Measurements from ENCODE around the gene IRF1.

Gene IRF1

DNA sequence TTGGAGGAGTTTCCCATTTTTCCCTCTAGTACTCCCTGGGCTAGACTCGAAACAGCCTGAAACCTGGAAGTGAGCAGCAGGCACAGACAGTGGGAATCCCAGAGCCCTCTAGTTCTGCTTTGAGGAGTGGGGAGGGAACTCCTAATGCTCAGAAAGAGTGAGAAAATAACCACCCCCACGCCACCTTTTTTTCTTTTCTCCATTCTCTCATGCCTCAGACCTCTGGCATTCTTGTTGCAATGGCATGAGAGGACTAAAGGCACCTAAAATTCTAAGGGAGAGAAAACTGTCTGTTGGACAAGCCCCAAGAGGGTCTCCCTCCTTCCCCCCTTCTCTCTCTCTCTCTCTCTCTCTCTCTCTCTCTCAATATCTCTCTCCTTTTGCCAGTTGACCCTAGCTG, 15.1 kb upstream of the IRF1 start:
- TF ChIP-seq, protein P1, sequence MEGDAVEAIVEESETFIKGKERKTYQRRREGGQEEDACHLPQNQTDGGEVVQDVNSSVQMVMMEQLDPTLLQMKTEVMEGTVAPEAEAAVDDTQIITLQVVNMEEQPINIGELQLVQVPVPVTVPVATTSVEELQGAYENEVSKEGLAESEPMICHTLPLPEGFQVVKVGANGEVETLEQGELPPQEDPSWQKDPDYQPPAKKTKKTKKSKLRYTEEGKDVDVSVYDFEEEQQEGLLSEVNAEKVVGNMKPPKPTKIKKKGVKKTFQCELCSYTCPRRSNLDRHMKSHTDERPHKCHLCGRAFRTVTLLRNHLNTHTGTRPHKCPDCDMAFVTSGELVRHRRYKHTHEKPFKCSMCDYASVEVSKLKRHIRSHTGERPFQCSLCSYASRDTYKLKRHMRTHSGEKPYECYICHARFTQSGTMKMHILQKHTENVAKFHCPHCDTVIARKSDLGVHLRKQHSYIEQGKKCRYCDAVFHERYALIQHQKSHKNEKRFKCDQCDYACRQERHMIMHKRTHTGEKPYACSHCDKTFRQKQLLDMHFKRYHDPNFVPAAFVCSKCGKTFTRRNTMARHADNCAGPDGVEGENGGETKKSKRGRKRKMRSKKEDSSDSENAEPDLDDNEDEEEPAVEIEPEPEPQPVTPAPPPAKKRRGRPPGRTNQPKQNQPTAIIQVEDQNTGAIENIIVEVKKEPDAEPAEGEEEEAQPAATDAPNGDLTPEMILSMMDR (conservative IDR thresholded peaks at IDR 0.05; ENCODE audit: low read depth, low read length): no peak
- H3K4me3 ChIP-seq (ENCODE audit: low read length): no peak overlapping the region
- DNase-seq (ENCODE audit: low read depth): no peak

- no peak overlapping the region for H3K4me3 ChIP-seq (ENCODE audit: low read length)
- TF ChIP-seq, protein P1 (conservative IDR thresholded peaks at IDR 0.05; ENCODE audit: low read depth, low read length): no peak
- no peak for DNase-seq (ENCODE audit: low read depth)
Observed at GRCh38 chr5:132504746-132505145, 14.2 kb upstream of the IRF1 start.

DNA sequence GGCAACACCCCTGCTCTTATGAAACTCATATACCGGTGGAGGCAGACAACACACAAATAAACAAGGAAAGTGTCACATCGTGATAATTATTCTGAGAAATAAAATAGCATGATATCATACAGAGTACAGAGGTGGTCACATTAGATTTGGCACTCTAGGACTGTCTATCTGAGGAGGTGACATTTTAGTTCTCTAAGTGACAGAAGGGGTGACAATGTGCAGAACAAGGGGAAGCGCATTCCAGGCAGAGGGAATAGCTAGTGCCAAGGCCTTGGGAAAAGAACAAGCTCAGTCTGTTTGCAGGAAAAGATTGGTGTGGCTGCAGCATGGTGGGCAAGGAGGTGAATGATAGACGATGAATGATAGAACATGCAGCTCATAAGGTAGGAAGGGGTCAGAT, 12.7 kb upstream of the IRF1 start:
- DNase-seq (ENCODE audit: low read depth): no peak
- TF ChIP-seq, protein P1 (conservative IDR thresholded peaks at IDR 0.05; ENCODE audit: low read depth, low read length): no peak
- H3K4me3 ChIP-seq (ENCODE audit: low read length): no peak overlapping the region

DNA sequence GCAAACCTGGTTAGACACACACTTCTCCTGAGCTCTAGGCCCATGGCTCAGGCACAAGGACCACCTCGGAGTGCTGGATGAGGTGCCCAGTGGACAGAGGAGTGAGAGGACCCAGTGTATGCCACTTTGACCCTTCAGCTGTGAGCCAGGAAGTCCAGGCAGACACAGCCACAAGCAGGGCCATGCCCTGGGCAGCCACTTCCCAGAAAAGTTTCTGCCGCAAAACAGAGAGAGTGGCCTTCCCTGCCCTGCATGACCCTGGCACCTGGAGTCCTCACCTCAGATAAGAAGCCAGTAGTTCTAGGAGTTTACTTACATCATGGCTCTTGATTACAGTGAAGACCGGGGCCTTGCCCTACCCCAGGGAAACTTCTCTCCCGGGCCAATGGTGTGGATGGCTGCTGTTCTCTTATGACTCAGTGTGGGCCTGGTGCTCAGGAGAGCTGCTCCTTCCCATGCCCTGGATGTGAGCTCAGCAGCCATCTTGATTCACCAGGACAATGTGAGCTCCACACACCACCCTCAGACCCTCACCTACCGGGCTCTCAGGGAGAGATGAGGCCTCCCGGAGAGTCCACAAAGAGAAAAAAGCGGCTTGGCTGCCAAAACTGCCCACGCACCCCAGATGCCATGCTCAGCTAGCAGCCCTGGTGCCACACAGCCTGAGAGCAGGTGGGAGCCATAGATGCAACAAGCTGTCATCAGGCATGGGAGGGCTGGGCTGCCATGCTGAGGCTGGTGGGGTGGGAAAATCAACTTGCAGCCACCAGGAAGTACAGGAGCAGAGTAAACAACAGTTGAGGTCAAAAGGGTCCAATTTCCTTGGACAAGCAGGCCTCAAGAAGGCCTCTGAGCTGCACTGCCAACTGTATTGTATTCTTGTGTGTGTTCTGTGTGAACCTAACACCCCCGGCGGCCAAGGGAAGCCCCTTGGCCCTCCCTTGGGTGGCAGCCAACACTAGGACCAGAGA, 11.7 kb upstream of the IRF1 start:
- H3K4me3 ChIP-seq (ENCODE audit: low read length): no peak overlapping the region
- DNase-seq (ENCODE audit: low read depth): no peak
- TF ChIP-seq, protein P1 (conservative IDR thresholded peaks at IDR 0.05; ENCODE audit: low read depth, low read length): no peak

- TF ChIP-seq, protein P1 (conservative IDR thresholded peaks at IDR 0.05; ENCODE audit: low read depth, low read length): no peak
- H3K4me3 ChIP-seq (ENCODE audit: low read length): no peak overlapping the region
- DNase-seq (ENCODE audit: low read depth): no peak
Observed at GRCh38 chr5:132501629-132501956, 11.0 kb upstream of the IRF1 start.

GRCh38 chr5:132500931-132501628, 10.5 kb upstream of the IRF1 start:
- TF ChIP-seq, protein P1 (conservative IDR thresholded peaks at IDR 0.05; ENCODE audit: low read depth, low read length): peak; percentile 84
- no peak for DNase-seq (ENCODE audit: low read depth)
- H3K4me3 ChIP-seq (ENCODE audit: low read length): no peak overlapping the region

Measured in retinal pigment epithelial cell (primary cell).